GM12801 (cell line): ENCODE measurements around the gene THSD7A.

ENCODE experiments used
- TF ChIP-seq, protein P1 (sequence below): IDR thresholded peaks from one replicate; pipeline ENCODE4 v1.5.1; 2011; ENCODE audit warnings: control low read depth; ENCODE audit not compliant: insufficient read length; ENCODE audit errors: extremely low read depth

Gene THSD7A

DNA sequence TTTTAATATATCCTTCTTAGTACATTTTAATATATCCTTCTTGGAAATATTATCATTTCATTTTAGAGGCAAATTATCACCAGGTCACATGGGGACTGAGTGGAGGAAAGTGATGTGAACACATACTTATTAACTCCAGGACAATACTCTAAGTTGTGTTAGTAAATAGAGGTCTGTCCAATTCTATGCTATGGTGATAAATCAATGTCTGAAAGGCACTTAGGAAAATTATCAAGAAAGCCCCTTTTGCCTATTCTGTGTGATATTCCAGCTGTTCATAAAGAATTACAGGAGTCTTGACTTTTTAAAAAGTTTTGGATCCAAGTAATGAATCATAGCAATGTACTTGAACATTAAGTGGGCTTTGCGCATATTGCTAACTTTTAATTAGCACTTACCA lies 88.5 kb downstream of the THSD7A start:
- TF ChIP-seq, protein P1, sequence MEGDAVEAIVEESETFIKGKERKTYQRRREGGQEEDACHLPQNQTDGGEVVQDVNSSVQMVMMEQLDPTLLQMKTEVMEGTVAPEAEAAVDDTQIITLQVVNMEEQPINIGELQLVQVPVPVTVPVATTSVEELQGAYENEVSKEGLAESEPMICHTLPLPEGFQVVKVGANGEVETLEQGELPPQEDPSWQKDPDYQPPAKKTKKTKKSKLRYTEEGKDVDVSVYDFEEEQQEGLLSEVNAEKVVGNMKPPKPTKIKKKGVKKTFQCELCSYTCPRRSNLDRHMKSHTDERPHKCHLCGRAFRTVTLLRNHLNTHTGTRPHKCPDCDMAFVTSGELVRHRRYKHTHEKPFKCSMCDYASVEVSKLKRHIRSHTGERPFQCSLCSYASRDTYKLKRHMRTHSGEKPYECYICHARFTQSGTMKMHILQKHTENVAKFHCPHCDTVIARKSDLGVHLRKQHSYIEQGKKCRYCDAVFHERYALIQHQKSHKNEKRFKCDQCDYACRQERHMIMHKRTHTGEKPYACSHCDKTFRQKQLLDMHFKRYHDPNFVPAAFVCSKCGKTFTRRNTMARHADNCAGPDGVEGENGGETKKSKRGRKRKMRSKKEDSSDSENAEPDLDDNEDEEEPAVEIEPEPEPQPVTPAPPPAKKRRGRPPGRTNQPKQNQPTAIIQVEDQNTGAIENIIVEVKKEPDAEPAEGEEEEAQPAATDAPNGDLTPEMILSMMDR, result no peak

DNA sequence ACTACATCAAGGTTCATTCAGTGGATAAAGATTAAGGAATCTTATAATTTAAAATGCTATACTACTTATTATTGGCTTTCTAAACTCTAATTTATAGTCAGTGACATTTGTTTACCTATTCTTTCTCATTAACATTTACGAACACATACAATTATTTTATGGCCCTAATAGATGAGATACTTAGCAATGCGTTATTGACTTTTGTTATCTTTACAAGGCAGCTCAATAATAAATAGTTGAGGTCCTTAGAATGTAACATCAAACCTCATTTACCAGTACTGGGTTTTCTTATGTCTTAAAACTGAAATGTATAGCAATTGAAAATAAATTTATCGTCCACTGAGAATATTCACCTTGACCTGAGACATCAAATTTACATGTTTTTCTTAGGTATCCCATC lies 89.0 kb downstream of the THSD7A start:
- TF ChIP-seq, protein P1, result no peak

DNA sequence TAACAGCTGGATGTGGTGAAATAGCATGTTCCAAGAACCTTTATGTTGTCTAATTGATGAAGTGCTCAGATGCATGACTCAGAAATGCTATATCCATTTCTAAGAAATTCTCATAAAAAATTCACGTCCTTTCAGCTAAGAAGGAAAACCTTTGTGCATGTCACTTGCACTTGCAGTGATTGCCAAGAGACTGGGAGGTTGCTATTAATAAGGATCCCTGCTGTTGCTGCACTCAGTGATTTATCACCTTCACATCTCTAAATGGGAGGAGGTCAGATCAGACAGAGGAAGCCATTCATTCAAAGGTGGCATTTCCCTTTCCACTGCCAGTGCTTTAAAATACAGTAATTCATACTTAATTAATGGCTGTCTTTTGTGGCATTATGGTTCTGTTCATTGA lies 89.5 kb downstream of the THSD7A start:
- TF ChIP-seq, protein P1, result no peak

DNA sequence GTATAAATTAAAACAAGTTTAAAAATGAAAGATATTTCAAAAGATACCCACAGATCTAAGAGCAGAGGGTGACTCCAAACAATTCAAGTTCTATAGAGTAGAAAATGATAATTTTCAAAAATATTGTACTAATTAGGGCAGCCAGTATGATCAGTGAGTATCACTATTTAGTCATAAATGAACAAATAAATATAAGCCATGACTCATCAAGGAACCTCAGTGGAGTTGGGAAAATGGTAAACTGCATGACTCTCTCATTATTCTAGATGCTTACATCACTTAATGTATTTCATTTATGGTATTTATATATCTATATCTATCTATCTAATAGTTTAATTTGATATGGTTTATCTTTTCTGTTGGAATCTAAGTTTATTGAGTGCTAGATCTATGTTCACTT lies 94.3 kb downstream of the THSD7A start:
- TF ChIP-seq, protein P1, result no peak

DNA sequence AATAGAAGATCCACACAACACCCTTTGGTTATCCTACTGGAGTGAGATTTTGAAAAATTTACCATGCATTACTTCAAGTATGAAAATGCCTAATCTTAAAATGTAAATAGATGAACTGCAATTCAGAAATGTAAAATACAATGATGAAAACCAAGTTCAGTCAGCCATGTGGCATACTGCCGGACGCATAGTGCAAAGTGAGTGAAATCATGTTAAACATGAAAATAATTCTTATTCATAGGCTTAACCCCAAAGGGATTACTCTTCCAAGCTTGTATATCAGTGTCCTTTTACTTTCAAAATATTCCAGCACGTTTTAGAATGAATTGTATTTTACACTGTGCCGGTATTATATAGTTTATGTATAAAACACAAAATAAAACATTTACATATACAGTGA lies 99.8 kb downstream of the THSD7A start:
- TF ChIP-seq, protein P1, result no peak

DNA sequence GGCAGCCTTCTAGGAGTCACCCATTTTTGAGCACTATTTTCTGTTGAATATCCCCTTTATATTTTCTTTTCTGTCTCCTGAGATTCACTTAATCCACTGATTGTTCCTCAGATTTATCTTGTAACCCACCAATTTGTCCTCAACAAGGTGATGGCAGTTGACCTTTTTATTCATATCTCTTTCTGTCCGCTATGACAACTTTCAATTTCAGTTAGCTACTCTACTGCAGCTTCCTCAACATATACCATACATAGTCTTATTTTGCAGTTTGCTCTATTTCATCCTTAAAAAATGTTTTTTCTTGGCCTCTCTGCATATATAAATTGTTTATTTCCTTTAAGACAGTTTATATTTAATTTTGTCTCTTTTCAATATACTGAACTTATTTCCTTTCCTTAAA lies 101.3 kb downstream of the THSD7A start:
- TF ChIP-seq, protein P1, result no peak

DNA sequence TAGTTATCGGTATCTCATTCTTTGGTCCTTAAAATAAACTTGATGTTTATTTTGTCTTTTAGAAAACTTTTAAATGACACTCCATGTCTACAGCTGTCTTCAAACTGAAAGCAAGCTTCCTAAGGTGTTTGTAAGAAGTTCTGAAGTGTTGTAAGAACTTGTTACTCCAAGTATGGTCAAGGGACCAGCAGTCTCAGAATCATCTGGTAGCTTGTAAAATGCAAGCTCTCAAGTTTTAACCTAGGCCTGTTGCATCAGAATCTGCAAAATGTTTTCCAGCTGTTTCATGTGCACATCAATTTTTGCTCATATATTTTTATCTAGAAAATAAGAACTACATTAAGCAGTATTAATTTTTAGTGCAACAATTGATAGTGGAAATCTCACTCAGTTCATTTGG lies 104.1 kb downstream of the THSD7A start:
- TF ChIP-seq, protein P1, result no peak

DNA sequence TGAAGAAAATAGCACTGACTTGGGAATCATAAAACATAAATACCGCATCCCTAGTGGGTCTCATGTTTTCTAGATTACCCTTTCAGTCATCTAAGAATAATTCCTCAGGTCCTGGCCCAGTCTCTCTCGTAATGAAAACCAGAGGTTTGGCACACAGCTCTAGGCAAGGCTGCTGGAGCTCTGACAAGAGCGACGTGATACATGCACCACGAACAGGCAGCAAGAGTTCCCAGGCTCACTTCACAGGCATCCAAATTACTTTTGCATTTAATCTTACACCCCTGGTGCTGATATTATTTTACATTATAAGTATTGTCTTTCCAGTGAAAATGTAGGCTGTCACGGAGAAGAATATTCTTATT lies 105.2 kb downstream of the THSD7A start:
- TF ChIP-seq, protein P1, result no peak
